ENCODE data around the gene SLC35F4. TPM values are rescaled to one million over a fixed set of nuclear protein-coding genes. Genes with fewer than 3 reads are reported as not detected.

SLC35F4 gene
- total RNA-seq, 2 donors from 2014 or later = not detected

GRCh38 chr14:57748279-57748678 lies 117.6 kb downstream of the SLC35F4 start:
- Histone ChIP-seq H3K27me3 (replicated peaks; ENCODE audit: insufficient read depth) (no peaks in the 10 kb centered on the region), H3K36me3 (no peaks in the 10 kb centered on the region), H3K9me3 (no peaks in the 10 kb centered on the region), H3K4me3 (no peak overlapping the region), H3K4me1 (ENCODE audit: control insufficient read depth in 1 of 2, low read depth in 2 of 2) (peaks cover 9 to 14% of the 10 kb centered on the region in 2 donors), H3K27ac (no peak overlapping the region)
- no peak for TF ChIP-seq CTCF (IDR thresholded peaks at IDR 0.05)
- ATAC-seq (ENCODE audit: insufficient number of reproducible peaks, low FRiP score, low read depth) (no peak), DNase-seq (ENCODE audit: low spot score) (no peak)

GRCh38 chr14:57747036-57747435 lies 118.9 kb downstream of the SLC35F4 start:
- DNase-seq (ENCODE audit: low spot score) (no peak), ATAC-seq (ENCODE audit: insufficient number of reproducible peaks, low FRiP score, low read depth) (no peak)
- Histone ChIP-seq H3K36me3 (no peaks in the 10 kb centered on the region), H3K27ac (no peak overlapping the region), H3K9me3 (no peaks in the 10 kb centered on the region), H3K27me3 (replicated peaks; ENCODE audit: insufficient read depth) (no peaks in the 10 kb centered on the region), H3K4me3 (no peak overlapping the region), H3K4me1 (ENCODE audit: control insufficient read depth in 1 of 2, low read depth in 2 of 2) (peaks cover 9 to 14% of the 10 kb centered on the region in 2 donors)
- TF ChIP-seq CTCF (IDR thresholded peaks at IDR 0.05) = no peak

- H3K27me3 ChIP-seq (replicated peaks; ENCODE audit: insufficient read depth) = no peaks in the 10 kb centered on the region
- ATAC-seq (ENCODE audit: insufficient number of reproducible peaks, low FRiP score, low read depth) (no peak), DNase-seq (ENCODE audit: low spot score) (no peak)
- H3K9me3 ChIP-seq = no peaks in the 10 kb centered on the region
- no peaks in the 10 kb centered on the region for H3K36me3 ChIP-seq
- H3K27ac ChIP-seq = no peak overlapping the region
- H3K4me1 ChIP-seq (ENCODE audit: control insufficient read depth in 1 of 2, low read depth in 2 of 2) = peaks cover 9 to 14% of the 10 kb centered on the region in 2 donors
- no peak overlapping the region for H3K4me3 ChIP-seq
- TF ChIP-seq CTCF (IDR thresholded peaks at IDR 0.05) = no peak
Measured at GRCh38 chr14:57746563-57746962, 119.3 kb downstream of the SLC35F4 start.

GRCh38 chr14:57739516-57739915 lies 126.4 kb downstream of the SLC35F4 start:
- DNase-seq (ENCODE audit: low spot score) = no peak
- no peak overlapping the region for H3K27ac ChIP-seq

GRCh38 chr14:57737598-57737997 lies 128.3 kb downstream of the SLC35F4 start:
- TF ChIP-seq CTCF (IDR thresholded peaks at IDR 0.05) = no peak
- Histone ChIP-seq H3K4me1 (ENCODE audit: control insufficient read depth in 1 of 2, low read depth in 2 of 2) (no peaks in the 10 kb centered on the region), H3K9me3 (no peaks in the 10 kb centered on the region), H3K36me3 (no peaks in the 10 kb centered on the region), H3K4me3 (no peak overlapping the region), H3K27ac (no peak overlapping the region), H3K27me3 (replicated peaks; ENCODE audit: insufficient read depth) (no peaks in the 10 kb centered on the region)
- ATAC-seq (ENCODE audit: insufficient number of reproducible peaks, low FRiP score, low read depth) (no peak), DNase-seq (ENCODE audit: low spot score) (no peak)

More at GRCh38 chr14:57739516-57739915, 126.4 kb downstream of the SLC35F4 start:
- no peak for ATAC-seq (ENCODE audit: insufficient number of reproducible peaks, low FRiP score, low read depth)
- TF ChIP-seq CTCF (IDR thresholded peaks at IDR 0.05) = no peak
- Histone ChIP-seq H3K36me3 (no peaks in the 10 kb centered on the region), H3K4me3 (no peak overlapping the region), H3K4me1 (ENCODE audit: control insufficient read depth in 1 of 2, low read depth in 2 of 2) (no peaks in the 10 kb centered on the region), H3K27me3 (replicated peaks; ENCODE audit: insufficient read depth) (no peaks in the 10 kb centered on the region), H3K9me3 (no peaks in the 10 kb centered on the region)
